HepG2 (cell line): ENCODE results near the gene BRSK2. TPM values are rescaled to one million over a fixed set of nuclear protein-coding genes. Genes with fewer than 3 reads are reported as not detected.

Experiments
- ATAC-seq: fragments of 200-7000 bp; cut with Tn5 transposase; 3 replicates; pipeline ENCODE4 v1.9.1; 2020; ENCODE audit warnings: mild to moderate bottlenecking, moderate library complexity
- BruUV-seq: library from RNA; stranded (reverse); fragments of 400-500 nt; replicated peaks from 2 replicates; lab custom pipeline; 2021; lab: Mats Ljungman, UMichigan
- CTCF ChIA-PET: fragments of 300-600 bp; formaldehyde crosslinking; extraction: SDS; loops from one replicate; lab custom pipeline; 2021; ENCODE audit warnings: low total read pairs, inconsistent platforms, low intra/inter-chr PET ratio; lab: Yijun Ruan, JAX
- POLR2A ChIA-PET: fragments of 350-600 bp; sonication (Branson Sonifier 250); formaldehyde crosslinking; loops from one replicate; lab custom pipeline; 2020; ENCODE audit warnings: antibody characterized with exemption, inconsistent platforms; lab: Yijun Ruan, JAX
- DNase-seq: peaks from one replicate; pipeline ENCODE4 v3.0.0-alpha.2; 2015; ENCODE audit warnings: low spot score
- FAIRE-seq: peaks from 3 replicates; lab custom pipeline; 2011; peaks lifted over from hg19 to GRCh38; lab: Jason Lieb, UNC
- H2AFZ ChIP-seq: one replicate; pipeline ENCODE4 v1.6.1; 2011; ENCODE audit warnings: low read length, inconsistent platforms
- H3K27ac ChIP-seq: fragments of 300-600 bp; 3 replicates; pipeline ENCODE4 v1.8.0; 2011; ENCODE audit warnings: mixed run types, mild to moderate bottlenecking, mixed read lengths, low read length, inconsistent platforms; ENCODE audit not compliant: insufficient read depth; ENCODE audit errors: extremely low read length
- H3K27me3 ChIP-seq, 2 experiments: fragments of 200-600 bp in 1 of 2; 2 replicates in 1 of 2; 3 replicates in 1 of 2; pipeline versions ENCODE4 v1.6.0 to v1.8.0; 2011; ENCODE audit warnings: low read length in 2 of 2, mild to moderate bottlenecking in 2 of 2, moderate library complexity in 2 of 2, inconsistent platforms in 1 of 2; ENCODE audit not compliant: insufficient read depth in 2 of 2, control insufficient read depth in 1 of 2
- H3K36me3 ChIP-seq, 2 experiments: fragments of 200-600 bp in 1 of 2; replicated peaks in 1 of 2; 2 replicates in 1 of 2; 3 replicates in 1 of 2; pipeline versions ENCODE4 v1.5.1 to v1.8.0; 2011; ENCODE audit warnings: low read length in 2 of 2, inconsistent platforms in 1 of 2; ENCODE audit not compliant: insufficient read depth in 2 of 2, control insufficient read depth in 1 of 2
- H3K4me1 ChIP-seq: 2 replicates; pipeline ENCODE4 v1.5.1; 2012; ENCODE audit warnings: low read length, inconsistent platforms; ENCODE audit not compliant: insufficient read depth
- H3K4me2 ChIP-seq: 2 replicates; pipeline ENCODE4 v1.6.0; 2011; ENCODE audit warnings: low read depth, low read length, inconsistent platforms
- H3K4me3 ChIP-seq, 3 experiments: fragments of 200-600 bp in 1 of 3; sonication (generic), shearing (Covaris generic) in 1 of 3; replicated peaks in 1 of 3; 2 replicates each; pipeline ENCODE4 v1.5.1; 2011 to 2016; ENCODE audit warnings: low read length in 3 of 3, inconsistent platforms in 2 of 3, low read depth in 2 of 3, mild to moderate bottlenecking in 2 of 3, control low read depth in 1 of 3, mixed read lengths in 1 of 3; ENCODE audit not compliant: insufficient read depth in 1 of 3
- H3K79me2 ChIP-seq: one replicate; pipeline ENCODE4 v1.6.1; 2011; ENCODE audit warnings: low read length, inconsistent platforms; ENCODE audit not compliant: insufficient read depth
- H3K9ac ChIP-seq: 2 replicates; pipeline ENCODE4 v1.6.0; 2011; ENCODE audit warnings: mild to moderate bottlenecking, low read depth, low read length, inconsistent platforms; ENCODE audit not compliant: insufficient read depth
- H3K9me3 ChIP-seq: 2 replicates; pipeline ENCODE4 v1.5.1; 2012; ENCODE audit warnings: mild to moderate bottlenecking, low read length
- H4K20me1 ChIP-seq: 2 replicates; pipeline ENCODE4 v1.6.0; 2011; ENCODE audit warnings: inconsistent platforms, mild to moderate bottlenecking, low read length, moderate library complexity; ENCODE audit not compliant: insufficient read depth
- FOXJ3 ChIP-seq: sonication (generic); formaldehyde crosslinking; IDR thresholded peaks from 2 replicates; pipeline ENCODE4 v1.4.0; 2020; ENCODE audit warnings: missing genetic modification reagents, mild to moderate bottlenecking, borderline replicate concordance
- GFI1 ChIP-seq: sonication (generic); formaldehyde crosslinking; IDR thresholded peaks from 2 replicates; pipeline ENCODE4 v1.5.0; 2020; ENCODE audit warnings: missing genetic modification reagents, mild to moderate bottlenecking, borderline replicate concordance
- HMG20B ChIP-seq: conservative IDR thresholded peaks from 2 replicates; pipeline ENCODE4 v1.6.1; 2016; ENCODE audit warnings: missing genetic modification reagents, missing compliant biosample characterization
- KLF15 ChIP-seq: sonication (generic); formaldehyde crosslinking; IDR thresholded peaks from 2 replicates; pipeline ENCODE4 v1.8.1; 2023; ENCODE audit warnings: borderline replicate concordance, mild to moderate bottlenecking, inconsistent platforms, missing genetic modification reagents, mixed read lengths
- RORA ChIP-seq: sonication (generic); formaldehyde crosslinking; IDR thresholded peaks from 2 replicates; pipeline ENCODE4 v1.5.0; 2020; ENCODE audit warnings: mild to moderate bottlenecking, missing genetic modification reagents, moderate library complexity
- SALL2 ChIP-seq: sonication (generic); formaldehyde crosslinking; IDR thresholded peaks from 2 replicates; pipeline ENCODE4 v1.8.1; 2023; ENCODE audit warnings: mild to moderate bottlenecking, missing genetic modification reagents, inconsistent platforms
- SNAI1 ChIP-seq: sonication (generic); formaldehyde crosslinking; IDR thresholded peaks from 2 replicates; pipeline ENCODE4 v1.5.0; 2020; ENCODE audit warnings: mild to moderate bottlenecking, missing genetic modification reagents, borderline replicate concordance
- TAF15 ChIP-seq: fragments of 200-400 bp; formaldehyde crosslinking; IDR thresholded peaks from one replicate; pipeline ENCODE4 v1.6.1; 2018; ENCODE audit warnings: mild to moderate bottlenecking, low read depth, low read length; ENCODE audit not compliant: poor library complexity, severe bottlenecking
- ZNF296 ChIP-seq: sonication (generic); formaldehyde crosslinking; conservative IDR thresholded peaks from 2 replicates; pipeline ENCODE4 v1.5.0; 2020; ENCODE audit warnings: mild to moderate bottlenecking, missing genetic modification reagents
- ZNF530 ChIP-seq: sonication (generic); formaldehyde crosslinking; IDR thresholded peaks from 2 replicates; pipeline ENCODE4 v1.5.0; 2020; ENCODE audit warnings: low read depth, mild to moderate bottlenecking, missing genetic modification reagents
- ZNF605 ChIP-seq: sonication (generic); formaldehyde crosslinking; IDR thresholded peaks from 2 replicates; pipeline ENCODE4 v1.8.0; 2022; ENCODE audit warnings: mild to moderate bottlenecking, missing genetic modification reagents
- WGBS: methylation state at CpG from one replicate; pipeline ENCODE4 v1.1.6; 2017; ENCODE audit warnings: low lambda C conversion rate; 5-methylcytosine and 5-hydroxymethylcytosine counted together
- in situ Hi-C: cut with HindIII; loops from 2 replicates; pipeline ENCODE4 v1.10.0; 2017; ENCODE audit warnings: low pct_unique_long_range_greater_than_20kb; ENCODE audit not compliant: extremely low pct_ligation_motif_present
- intact Hi-C: fragments of 100-400 bp; cut with micrococcal nuclease; formaldehyde crosslinking; loops from one replicate; pipeline ENCODE4 v1.10.0; 2022; ENCODE audit not compliant: unreplicated experiment
- polyA plus RNA-seq, 8 experiments: library from polyadenylated mRNA; depleted of rRNA in 3 of 8; stranded (reverse) in 7 of 8; unstranded in 1 of 8; fragments of >200 nt; fragmentation: Illumina TruSeq in 4 of 8; extraction: Trizol in 4 of 8; gene quantifications; 2 replicates each; pipeline versions ENCODE4 v1.2.1 to v1.2.3, GENCODE V29; 2011 to 2016; ENCODE audit warnings: low read depth in 4 of 8, missing spikeins in 1 of 8, mixed read lengths in 1 of 8; ENCODE audit not compliant: insufficient read depth in 1 of 8
- total RNA-seq, 5 experiments: library from RNA; depleted of rRNA; stranded (reverse); fragments of >200 nt; fragmentation: Illumina TruSeq; extraction: Trizol; gene quantifications; 2 replicates each; pipeline ENCODE4 v1.2.3, GENCODE V29; 2016; ENCODE audit warnings: low read depth in 1 of 5
- TF ChIP-seq, protein P1 (sequence below): sonication (generic); formaldehyde crosslinking; IDR thresholded peaks from 2 replicates; pipeline ENCODE4 v1.4.0; 2020; ENCODE audit warnings: missing genetic modification reagents, mild to moderate bottlenecking, borderline replicate concordance
- TF ChIP-seq, protein P2 (sequence below): sonication (generic); formaldehyde crosslinking; conservative IDR thresholded peaks from 2 replicates; pipeline ENCODE4 v1.8.0; 2022; ENCODE audit warnings: mild to moderate bottlenecking, moderate library complexity, missing genetic modification reagents
- TF ChIP-seq, protein P3 (sequence below): sonication (generic); formaldehyde crosslinking; IDR thresholded peaks from 2 replicates; pipeline ENCODE4 v1.5.1; 2020; ENCODE audit warnings: missing genetic modification reagents, mild to moderate bottlenecking, borderline replicate concordance
- TF ChIP-seq, protein P4 (sequence below): sonication (generic); formaldehyde crosslinking; IDR thresholded peaks from 2 replicates; pipeline ENCODE4 v1.4.0; 2020; ENCODE audit warnings: missing genetic modification reagents

The BRSK2 gene
- total and polyA plus RNA-seq, 2 of the 13 experiments (the other 11 are each of a cell fraction or from before 2014, with no cell fraction given), result 0.74 to 1.1 TPM

DNA sequence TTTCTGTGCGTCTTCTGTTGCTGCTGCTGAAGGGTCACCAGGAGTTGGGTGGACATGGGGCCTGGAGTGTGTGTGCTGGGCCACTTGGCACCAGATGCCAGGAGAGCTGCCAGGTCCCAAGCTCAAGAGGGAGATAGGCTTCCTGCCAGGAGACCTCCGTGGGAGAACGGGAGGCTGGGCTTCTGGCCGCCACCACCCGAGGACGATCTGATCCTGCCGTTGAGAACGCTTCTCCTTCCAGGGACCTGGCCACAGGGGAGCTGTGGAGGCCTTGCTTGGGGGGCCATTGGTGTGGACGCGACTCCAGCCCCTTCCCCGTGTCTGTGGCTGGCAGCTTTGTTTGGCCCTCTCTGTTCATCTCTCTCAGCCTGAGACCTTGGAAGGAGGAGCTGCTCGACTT, 2.4 kb downstream of the BRSK2 start:
- Histone ChIP-seq H3K79me2 (no peaks in the 10 kb centered on the region), H3K4me2 (no peak overlapping the region), H3K36me3 (no peaks in the 10 kb centered on the region), H3K9me3 (no peaks in the 10 kb centered on the region), H3K4me1 (peaks cover 12% of the 10 kb centered on the region), H3K27me3 (peaks cover 12 to 45% of the 10 kb centered on the region in 2 experiments), H3K27ac (no peak overlapping the region), H3K9ac (no peak overlapping the region), H4K20me1 (no peaks in the 10 kb centered on the region), H3K4me3 (no peak overlapping the region), H2AFZ (no peak overlapping the region)
- CTCF ChIA-PET, result no interaction called here
- intact Hi-C loops, result no loop called here
- DNase-seq, result no peak
- WGBS, result 55% methylated on average over 4 of the region's 12 CpGs
- no TSS peak for BruUV-seq
- in situ Hi-C loops, result no loop called here
- FAIRE-seq, result no peak
- POLR2A ChIA-PET, result no interaction called here
- ATAC-seq, result no peak
- TF ChIP-seq, protein P1, sequence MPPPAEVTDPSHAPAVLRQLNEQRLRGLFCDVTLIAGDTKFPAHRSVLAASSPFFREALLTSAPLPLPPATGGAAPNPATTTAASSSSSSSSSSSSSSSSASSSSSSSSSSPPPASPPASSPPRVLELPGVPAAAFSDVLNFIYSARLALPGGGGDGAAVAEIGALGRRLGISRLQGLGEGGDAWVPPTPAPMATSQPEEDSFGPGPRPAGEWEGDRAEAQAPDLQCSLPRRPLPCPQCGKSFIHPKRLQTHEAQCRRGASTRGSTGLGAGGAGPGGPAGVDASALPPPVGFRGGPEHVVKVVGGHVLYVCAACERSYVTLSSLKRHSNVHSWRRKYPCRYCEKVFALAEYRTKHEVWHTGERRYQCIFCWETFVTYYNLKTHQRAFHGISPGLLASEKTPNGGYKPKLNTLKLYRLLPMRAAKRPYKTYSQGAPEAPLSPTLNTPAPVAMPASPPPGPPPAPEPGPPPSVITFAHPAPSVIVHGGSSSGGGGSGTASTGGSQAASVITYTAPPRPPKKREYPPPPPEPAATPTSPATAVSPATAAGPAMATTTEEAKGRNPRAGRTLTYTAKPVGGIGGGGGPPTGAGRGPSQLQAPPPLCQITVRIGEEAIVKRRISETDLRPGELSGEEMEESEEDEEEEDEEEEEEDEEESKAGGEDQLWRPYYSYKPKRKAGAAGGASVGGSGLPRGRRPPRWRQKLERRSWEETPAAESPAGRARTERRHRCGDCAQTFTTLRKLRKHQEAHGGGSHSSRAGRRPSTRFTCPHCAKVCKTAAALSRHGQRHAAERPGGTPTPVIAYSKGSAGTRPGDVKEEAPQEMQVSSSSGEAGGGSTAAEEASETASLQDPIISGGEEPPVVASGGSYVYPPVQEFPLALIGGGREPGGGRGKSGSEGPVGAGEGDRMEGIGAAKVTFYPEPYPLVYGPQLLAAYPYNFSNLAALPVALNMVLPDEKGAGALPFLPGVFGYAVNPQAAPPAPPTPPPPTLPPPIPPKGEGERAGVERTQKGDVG (CRISPR knock-in tag), result no peak
- TF ChIP-seq, protein P2, sequence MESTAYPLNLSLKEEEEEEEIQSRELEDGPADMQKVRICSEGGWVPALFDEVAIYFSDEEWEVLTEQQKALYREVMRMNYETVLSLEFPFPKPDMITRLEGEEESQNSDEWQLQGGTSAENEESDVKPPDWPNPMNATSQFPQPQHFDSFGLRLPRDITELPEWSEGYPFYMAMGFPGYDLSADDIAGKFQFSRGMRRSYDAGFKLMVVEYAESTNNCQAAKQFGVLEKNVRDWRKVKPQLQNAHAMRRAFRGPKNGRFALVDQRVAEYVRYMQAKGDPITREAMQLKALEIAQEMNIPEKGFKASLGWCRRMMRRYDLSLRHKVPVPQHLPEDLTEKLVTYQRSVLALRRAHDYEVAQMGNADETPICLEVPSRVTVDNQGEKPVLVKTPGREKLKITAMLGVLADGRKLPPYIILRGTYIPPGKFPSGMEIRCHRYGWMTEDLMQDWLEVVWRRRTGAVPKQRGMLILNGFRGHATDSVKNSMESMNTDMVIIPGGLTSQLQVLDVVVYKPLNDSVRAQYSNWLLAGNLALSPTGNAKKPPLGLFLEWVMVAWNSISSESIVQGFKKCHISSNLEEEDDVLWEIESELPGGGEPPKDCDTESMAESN (CRISPR knock-in tag), result no peak
- no peak for TF ChIP-seq TAF15
- no peak for TF ChIP-seq GFI1 (CRISPR knock-in tag)
- no peak for TF ChIP-seq FOXJ3 (CRISPR knock-in tag)
- TF ChIP-seq, protein P3, sequence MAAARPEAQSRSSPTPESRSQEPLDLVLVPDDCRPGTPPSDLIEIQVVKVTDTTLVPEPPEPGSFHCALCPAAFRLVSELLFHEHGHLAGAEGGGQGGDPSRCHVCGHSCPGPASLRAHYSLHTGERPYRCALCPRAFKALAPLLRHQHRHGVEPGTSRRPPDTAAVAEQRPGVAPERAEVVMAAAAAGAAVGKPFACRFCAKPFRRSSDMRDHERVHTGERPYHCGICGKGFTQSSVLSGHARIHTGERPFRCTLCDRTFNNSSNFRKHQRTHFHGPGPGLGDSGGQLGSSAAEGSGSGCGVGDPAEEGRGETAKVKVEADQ, result no peak
- TF ChIP-seq ZNF605 (CRISPR knock-in tag), result no peak
- TF ChIP-seq KLF15, result no peak
- TF ChIP-seq ZNF296 (CRISPR knock-in tag), result no peak
- no peak for TF ChIP-seq RORA
- TF ChIP-seq ZNF530, result no peak
- TF ChIP-seq, protein P4, sequence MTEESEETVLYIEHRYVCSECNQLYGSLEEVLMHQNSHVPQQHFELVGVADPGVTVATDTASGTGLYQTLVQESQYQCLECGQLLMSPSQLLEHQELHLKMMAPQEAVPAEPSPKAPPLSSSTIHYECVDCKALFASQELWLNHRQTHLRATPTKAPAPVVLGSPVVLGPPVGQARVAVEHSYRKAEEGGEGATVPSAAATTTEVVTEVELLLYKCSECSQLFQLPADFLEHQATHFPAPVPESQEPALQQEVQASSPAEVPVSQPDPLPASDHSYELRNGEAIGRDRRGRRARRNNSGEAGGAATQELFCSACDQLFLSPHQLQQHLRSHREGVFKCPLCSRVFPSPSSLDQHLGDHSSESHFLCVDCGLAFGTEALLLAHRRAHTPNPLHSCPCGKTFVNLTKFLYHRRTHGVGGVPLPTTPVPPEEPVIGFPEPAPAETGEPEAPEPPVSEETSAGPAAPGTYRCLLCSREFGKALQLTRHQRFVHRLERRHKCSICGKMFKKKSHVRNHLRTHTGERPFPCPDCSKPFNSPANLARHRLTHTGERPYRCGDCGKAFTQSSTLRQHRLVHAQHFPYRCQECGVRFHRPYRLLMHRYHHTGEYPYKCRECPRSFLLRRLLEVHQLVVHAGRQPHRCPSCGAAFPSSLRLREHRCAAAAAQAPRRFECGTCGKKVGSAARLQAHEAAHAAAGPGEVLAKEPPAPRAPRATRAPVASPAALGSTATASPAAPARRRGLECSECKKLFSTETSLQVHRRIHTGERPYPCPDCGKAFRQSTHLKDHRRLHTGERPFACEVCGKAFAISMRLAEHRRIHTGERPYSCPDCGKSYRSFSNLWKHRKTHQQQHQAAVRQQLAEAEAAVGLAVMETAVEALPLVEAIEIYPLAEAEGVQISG (CRISPR knock-in tag), result no peak
- no peak for TF ChIP-seq SALL2 (CRISPR knock-in tag)
- no peak for TF ChIP-seq SNAI1 (CRISPR knock-in tag)
- TF ChIP-seq HMG20B (CRISPR knock-in tag), result no peak
